Activated naive CD4-positive, alpha-beta T cell treated with anti-CD3 and anti-CD28 coated beads, Interleukin-2, amount 10 ng/mL, durations not matched to agents 7 days and 5 days (primary cell): Measurements from ENCODE around the gene C22orf39.

ENCODE experiments used
- CTCF ChIA-PET: fragments of 350-600 bp; sonication (Branson Sonifier 250); formaldehyde crosslinking; loops from one replicate; lab custom pipeline; 2021; ENCODE audit warnings: antibody characterized with exemption; lab: Charles Lee
- DNase-seq: peaks from one replicate; pipeline ENCODE4 v3.0.0-alpha.2; 2020
- H3K27ac Mint-ChIP-seq: one replicate; pipeline ENCODE4 v1.8.0; 2021; ENCODE audit warnings: mild to moderate bottlenecking, moderate library complexity, mixed read lengths
- H3K27me3 Mint-ChIP-seq: one replicate; pipeline ENCODE4 v1.8.0; 2021; ENCODE audit warnings: mild to moderate bottlenecking, mixed read lengths
- H3K36me3 Mint-ChIP-seq: one replicate; pipeline ENCODE4 v1.8.0; 2021; ENCODE audit warnings: mixed read lengths
- H3K4me1 Mint-ChIP-seq: one replicate; pipeline ENCODE4 v1.8.0; 2021; ENCODE audit warnings: mixed read lengths
- H3K4me3 Mint-ChIP-seq: one replicate; pipeline ENCODE4 v1.8.0; 2021; ENCODE audit warnings: mild to moderate bottlenecking, moderate library complexity, mixed read lengths
- H3K9me3 Mint-ChIP-seq: one replicate; pipeline ENCODE4 v1.8.0; 2021; ENCODE audit warnings: mixed read lengths

Gene C22orf39

DNA sequence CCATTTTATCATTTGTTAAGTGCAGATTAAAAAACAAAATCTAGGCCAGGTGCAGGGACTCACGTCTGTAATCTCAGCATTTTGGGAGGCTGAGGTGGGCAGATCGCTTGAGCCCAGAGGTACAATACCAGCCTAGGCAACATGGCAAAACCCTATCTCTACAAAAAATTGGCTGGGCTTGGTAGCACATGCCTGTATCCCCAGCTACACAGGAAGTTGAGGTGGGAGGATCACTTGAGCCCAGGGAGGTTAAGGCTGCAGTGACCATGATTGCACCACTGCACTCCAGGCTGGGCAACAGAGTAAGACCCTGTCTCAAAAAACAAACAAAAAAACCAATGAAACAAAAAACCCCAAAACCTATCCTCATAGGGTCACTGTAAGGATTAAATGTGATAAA, 48.9 kb downstream of the C22orf39 start:
- H3K4me3 Mint-ChIP-seq = no peak overlapping the region
- no peak for DNase-seq
- CTCF ChIA-PET = no interaction called here
- peaks cover 6% of the 10 kb centered on the region for H3K4me1 Mint-ChIP-seq
- no peaks in the 10 kb centered on the region for H3K27me3 Mint-ChIP-seq
- H3K9me3 Mint-ChIP-seq = no peaks in the 10 kb centered on the region
- H3K27ac Mint-ChIP-seq = no peak overlapping the region
- H3K36me3 Mint-ChIP-seq = peaks cover 44% of the 10 kb centered on the region

DNA sequence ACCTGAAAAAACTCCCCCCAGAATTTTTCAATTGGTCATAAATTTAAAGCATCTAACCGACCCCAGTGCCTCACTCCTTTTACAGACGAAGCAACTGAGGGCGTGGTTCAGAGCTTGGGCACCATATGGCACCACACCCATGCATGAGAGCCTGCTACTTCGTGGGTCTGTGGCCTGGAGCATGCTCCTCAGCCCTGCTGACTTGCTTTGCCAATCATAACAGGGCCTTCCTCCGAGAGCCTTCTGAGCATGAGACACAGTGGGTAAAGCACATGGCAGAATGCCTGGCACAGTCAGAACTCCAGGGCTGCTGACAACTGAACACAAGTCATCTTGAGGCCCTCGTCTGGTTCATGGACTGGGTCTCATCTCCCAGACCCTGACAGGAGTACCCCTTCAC, 49.3 kb downstream of the C22orf39 start:
- peaks cover 6% of the 10 kb centered on the region for H3K4me1 Mint-ChIP-seq
- no peaks in the 10 kb centered on the region for H3K9me3 Mint-ChIP-seq
- CTCF ChIA-PET = no interaction called here
- no peak for DNase-seq
- no peaks in the 10 kb centered on the region for H3K27me3 Mint-ChIP-seq
- peaks cover 45% of the 10 kb centered on the region for H3K36me3 Mint-ChIP-seq
- H3K27ac Mint-ChIP-seq = no peak overlapping the region
- H3K4me3 Mint-ChIP-seq = no peak overlapping the region

DNA sequence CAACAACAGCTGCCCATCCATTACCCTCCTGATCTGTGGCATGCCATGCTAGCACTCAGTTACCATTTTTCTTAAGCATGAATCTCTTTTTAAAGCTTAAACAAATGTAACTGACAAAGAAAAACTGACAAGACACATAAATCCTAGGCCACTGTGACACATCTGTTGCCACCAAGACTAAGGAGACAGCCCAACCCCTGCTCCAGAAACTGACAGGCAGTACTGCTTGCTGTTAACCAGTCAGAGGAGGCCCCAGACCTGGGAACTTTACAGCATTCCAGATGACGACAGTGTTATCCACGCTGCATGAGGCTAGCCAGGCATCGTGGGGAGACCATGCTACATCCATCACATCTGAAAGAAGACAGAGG, 49.8 kb downstream of the C22orf39 start:
- Mint-ChIP-seq H3K27ac (no peak overlapping the region), H3K4me1 (peaks cover 6% of the 10 kb centered on the region), H3K4me3 (no peak overlapping the region), H3K9me3 (no peaks in the 10 kb centered on the region), H3K36me3 (peaks cover 48% of the 10 kb centered on the region), H3K27me3 (no peaks in the 10 kb centered on the region)
- no peak for DNase-seq
- CTCF ChIA-PET = interaction anchor here (1.0 kb wide), 1 partner anchor 61 kb away, joined by 3 read pairs; no protein-coding TSS in a partner anchor

GRCh38 chr22:19396934-19397733, 50.4 kb downstream of the C22orf39 start:
- CTCF ChIA-PET = interaction anchor here (1.0 kb wide), 1 partner anchor 60 kb away, joined by 3 read pairs; no protein-coding TSS in a partner anchor
- Mint-ChIP-seq H3K27ac (no peak overlapping the region), H3K4me3 (no peak overlapping the region), H3K36me3 (peaks cover 49% of the 10 kb centered on the region), H3K9me3 (no peaks in the 10 kb centered on the region), H3K4me1 (peaks cover 6% of the 10 kb centered on the region), H3K27me3 (no peaks in the 10 kb centered on the region)
- no peak for DNase-seq

GRCh38 chr22:19396561-19396933, 51.0 kb downstream of the C22orf39 start:
- H3K4me1 Mint-ChIP-seq = peaks cover 6% of the 10 kb centered on the region
- no peaks in the 10 kb centered on the region for H3K9me3 Mint-ChIP-seq
- H3K27ac Mint-ChIP-seq = no peak overlapping the region
- H3K27me3 Mint-ChIP-seq = no peaks in the 10 kb centered on the region
- no peak overlapping the region for H3K4me3 Mint-ChIP-seq
- peaks cover 47% of the 10 kb centered on the region for H3K36me3 Mint-ChIP-seq
- DNase-seq = no peak
- CTCF ChIA-PET = no interaction called here

- CTCF ChIA-PET = no interaction called here
These were observed 52.2 kb downstream of the C22orf39 start for GRCh38 chr22:19395276-19395675.

GRCh38 chr22:19394274-19395050, 53.0 kb downstream of the C22orf39 start:
- CTCF ChIA-PET = no interaction called here
- H3K36me3 Mint-ChIP-seq = peaks cover 42% of the 10 kb centered on the region

More at GRCh38 chr22:19395276-19395675, 52.2 kb downstream of the C22orf39 start:
- no peak overlapping the region for H3K4me3 Mint-ChIP-seq
- no peak for DNase-seq
- H3K36me3 Mint-ChIP-seq = peaks cover 39% of the 10 kb centered on the region
- H3K27me3 Mint-ChIP-seq = no peaks in the 10 kb centered on the region
- peaks cover 6% of the 10 kb centered on the region for H3K4me1 Mint-ChIP-seq
- no peak overlapping the region for H3K27ac Mint-ChIP-seq
- H3K9me3 Mint-ChIP-seq = no peaks in the 10 kb centered on the region

GRCh38 chr22:19393704-19394103, 53.8 kb downstream of the C22orf39 start:
- Mint-ChIP-seq H3K4me1 (peaks cover 6% of the 10 kb centered on the region), H3K27me3 (no peaks in the 10 kb centered on the region), H3K36me3 (peaks cover 42% of the 10 kb centered on the region), H3K4me3 (no peak overlapping the region), H3K27ac (no peak overlapping the region), H3K9me3 (no peaks in the 10 kb centered on the region)
- DNase-seq = no peak
- CTCF ChIA-PET = interaction anchor here (1.0 kb wide), 1 partner anchor 17 kb away, joined by 3 read pairs; no protein-coding TSS in a partner anchor

More at GRCh38 chr22:19394274-19395050, 53.0 kb downstream of the C22orf39 start:
- no peaks in the 10 kb centered on the region for H3K9me3 Mint-ChIP-seq
- no peaks in the 10 kb centered on the region for H3K27me3 Mint-ChIP-seq
- DNase-seq = no peak
- H3K27ac Mint-ChIP-seq = no peak overlapping the region
- H3K4me3 Mint-ChIP-seq = no peak overlapping the region
- peaks cover 6% of the 10 kb centered on the region for H3K4me1 Mint-ChIP-seq
